ENCODE results near the gene PCNX1.
"Not testable (repeated sequence)": the region's sequence is repeated elsewhere in the genome, so short reads cannot be mapped to it uniquely, and the experiment has no call there.

Gene PCNX1

DNA sequence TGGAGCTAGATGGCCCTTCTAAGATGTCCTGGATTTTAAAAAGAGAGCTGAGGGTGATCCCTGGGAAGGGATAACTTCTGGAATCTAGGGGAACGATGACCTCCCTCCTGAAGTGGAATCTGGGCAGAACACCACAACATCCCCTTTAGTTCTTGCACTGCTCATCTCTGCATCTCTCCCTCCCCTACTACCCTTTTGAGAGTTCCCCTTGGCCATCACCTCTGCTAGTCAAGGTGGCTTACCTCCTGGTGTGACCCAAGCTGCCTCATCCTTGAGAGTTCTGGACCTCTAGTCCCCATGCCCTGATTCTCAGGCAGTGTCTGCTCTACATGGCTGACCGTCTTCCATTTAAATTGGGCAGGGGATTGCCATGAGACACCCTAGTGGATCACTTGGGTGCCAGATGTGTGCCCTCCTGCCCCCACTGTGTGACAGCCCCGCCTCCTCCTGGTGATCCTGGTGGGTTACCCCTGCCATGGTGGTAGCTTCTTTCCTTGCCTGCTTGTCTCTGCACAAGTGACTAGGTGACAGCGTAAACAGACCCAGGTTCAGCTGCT is 216.4 kb downstream of the PCNX1 start:
- no peak for DNase-seq (ENCODE audit: low read depth)

DNA sequence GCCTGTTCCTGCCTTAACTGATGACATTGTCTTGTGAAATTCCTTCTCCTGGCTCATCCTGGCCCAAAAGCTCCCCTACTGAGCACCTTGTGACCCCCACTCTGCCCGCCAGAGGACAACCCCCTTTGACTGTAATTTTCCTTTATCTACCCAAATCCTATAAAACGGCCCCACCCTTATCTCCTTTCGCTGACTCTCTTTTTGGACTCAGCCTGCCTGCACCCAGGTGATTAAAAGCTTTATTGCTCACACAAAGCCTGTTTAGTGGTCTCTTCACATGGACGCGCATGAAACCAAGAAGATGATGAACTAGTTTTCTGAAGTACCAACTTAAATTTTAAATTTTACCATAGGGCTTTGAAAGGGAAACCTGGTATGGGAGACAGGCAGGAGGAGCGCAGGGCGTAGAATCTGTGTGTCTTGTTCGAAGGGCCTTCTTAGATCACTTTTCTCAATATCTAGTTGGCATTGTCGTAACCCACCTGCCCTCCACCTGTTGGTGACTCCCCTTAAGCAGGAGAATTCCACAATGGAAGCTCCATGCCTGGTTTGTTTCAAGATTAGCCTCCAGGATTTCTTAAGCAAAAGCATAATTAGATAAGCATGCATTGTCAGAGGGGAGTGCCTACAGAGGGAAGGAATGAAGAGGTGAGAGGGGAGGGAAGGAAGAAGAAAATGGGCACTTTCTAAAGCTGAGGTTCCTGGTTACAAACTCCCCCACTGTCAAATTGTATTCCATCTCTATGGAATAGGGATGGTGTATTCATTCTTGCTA is 222.6 kb downstream of the PCNX1 start:
- not testable (repeated sequence) for DNase-seq (ENCODE audit: low read depth)

DNA sequence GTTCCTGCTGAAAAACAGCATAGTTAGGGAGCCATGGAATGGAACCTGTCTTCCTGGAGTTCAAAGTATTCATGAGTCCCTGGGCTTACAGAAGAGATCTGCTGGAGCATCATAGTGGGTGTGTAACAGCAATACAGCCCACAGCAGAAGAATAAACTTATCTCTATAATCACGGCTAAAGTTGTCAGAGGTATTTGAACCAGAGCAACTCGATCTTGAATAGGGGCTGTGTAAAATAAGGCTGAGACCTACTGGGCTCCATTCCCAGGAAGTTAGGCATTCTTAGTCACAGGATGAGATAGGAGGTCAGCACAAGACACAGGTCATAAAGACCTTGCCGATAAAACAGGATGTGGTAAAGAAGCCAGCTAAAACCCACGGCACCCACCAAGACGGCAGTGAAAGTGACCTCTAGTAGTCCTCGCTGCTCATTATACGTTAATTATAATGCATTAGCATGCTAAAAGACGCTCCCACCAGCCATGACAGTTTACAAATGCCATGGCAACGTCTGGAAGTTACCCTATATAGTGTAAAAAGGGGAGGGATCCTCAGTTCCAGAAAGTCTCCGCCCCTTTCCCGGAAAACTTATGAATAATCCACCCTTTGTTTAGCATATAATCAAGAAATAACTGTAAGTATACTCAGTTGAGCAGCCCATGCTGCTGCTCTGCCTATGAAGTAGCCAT is 223.4 kb downstream of the PCNX1 start:
- DNase-seq (ENCODE audit: low read depth) = no peak

DNA sequence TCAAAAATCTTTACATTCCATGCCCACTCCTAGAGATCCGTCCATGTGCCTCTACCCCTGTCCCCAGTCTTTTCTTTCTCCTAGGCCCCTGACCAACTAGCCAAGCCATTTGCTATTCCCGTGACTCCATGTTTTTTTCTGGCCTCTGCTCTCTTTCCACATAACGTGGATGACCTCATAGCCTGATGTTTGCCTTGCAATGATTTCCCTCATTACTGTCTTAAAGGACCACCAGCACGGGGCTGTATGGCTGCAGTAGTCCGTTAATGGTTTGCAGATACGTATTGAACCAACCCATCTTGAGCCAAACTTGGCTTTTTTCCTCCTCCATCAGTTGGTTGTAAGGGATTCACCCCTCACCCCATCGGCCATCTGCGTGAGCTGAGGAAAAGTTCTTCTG is 226.0 kb downstream of the PCNX1 start:
- DNase-seq (ENCODE audit: low read depth) = no peak

DNA sequence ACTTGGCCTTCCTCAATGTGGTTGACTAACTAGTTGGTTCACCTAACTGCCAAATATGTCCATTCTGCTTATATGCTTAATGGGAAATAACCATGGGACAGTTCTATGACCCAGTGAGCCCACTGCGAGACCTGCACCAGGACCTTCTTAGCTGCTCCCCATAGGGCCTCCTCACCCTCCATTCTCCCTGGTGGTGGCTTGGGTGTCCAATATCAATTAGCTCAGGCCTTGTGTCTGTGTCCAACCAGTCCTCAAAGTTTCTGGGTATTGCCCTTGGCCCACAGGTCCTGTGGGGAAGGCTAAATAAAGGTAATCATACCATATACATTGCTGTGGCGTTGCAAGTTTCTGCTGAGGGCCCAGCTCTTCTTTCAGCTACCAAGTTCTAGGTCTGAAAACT is 228.2 kb downstream of the PCNX1 start:
- DNase-seq (ENCODE audit: low read depth) = no peak

DNA sequence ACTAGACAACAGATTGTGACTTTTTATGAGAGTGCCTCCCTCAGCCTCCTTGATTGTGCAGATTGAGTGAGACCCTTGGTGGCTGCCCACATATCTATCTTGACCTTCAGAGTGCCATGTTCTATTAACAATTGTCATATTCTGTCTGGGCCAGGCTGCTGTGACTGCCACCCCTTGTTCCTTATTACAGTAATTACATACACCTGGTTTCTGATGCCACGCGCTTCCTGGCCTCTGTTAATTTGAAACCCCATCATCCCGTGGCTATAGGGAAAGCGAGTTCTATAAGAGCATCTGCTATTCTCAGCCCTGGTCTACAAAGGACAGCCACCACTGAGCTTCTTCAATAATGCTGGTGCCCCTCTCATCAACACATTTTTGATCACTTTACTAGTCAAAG is 228.7 kb downstream of the PCNX1 start:
- DNase-seq (ENCODE audit: low read depth) = no peak

DNA sequence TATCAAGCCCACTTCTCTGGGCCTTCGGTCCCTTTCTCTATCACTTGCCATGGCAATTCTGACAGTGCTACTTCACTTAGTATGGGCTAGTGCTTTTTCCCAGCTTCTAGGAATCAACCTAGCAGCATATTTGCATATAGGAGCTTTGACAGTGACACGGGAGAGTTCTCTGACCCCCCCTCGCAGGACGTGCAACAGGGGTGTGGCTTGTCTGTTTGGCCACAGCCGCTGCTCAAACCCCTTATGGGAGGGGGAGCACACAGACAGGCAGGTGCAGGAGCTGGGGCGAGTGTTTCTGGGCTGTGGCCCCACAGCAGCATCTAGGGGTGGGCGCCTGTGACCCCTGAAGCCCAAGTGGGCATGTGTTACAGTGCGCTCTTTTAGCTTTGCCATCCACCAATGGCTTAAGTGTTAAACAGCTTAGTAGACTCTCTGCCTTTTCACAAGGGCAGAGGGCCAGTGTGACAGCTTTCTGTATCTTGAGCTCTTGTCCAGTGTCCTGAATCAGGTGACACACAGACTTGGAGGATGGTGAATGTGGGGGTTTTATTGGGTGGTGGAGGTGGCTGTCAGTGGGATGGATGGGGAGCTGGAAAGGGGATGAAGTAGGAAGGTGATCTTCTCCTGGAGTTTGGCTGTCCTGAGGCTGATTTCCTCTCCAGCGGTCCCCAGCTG is 229.3 kb downstream of the PCNX1 start:
- DNase-seq (ENCODE audit: low read depth) = no peak

DNA sequence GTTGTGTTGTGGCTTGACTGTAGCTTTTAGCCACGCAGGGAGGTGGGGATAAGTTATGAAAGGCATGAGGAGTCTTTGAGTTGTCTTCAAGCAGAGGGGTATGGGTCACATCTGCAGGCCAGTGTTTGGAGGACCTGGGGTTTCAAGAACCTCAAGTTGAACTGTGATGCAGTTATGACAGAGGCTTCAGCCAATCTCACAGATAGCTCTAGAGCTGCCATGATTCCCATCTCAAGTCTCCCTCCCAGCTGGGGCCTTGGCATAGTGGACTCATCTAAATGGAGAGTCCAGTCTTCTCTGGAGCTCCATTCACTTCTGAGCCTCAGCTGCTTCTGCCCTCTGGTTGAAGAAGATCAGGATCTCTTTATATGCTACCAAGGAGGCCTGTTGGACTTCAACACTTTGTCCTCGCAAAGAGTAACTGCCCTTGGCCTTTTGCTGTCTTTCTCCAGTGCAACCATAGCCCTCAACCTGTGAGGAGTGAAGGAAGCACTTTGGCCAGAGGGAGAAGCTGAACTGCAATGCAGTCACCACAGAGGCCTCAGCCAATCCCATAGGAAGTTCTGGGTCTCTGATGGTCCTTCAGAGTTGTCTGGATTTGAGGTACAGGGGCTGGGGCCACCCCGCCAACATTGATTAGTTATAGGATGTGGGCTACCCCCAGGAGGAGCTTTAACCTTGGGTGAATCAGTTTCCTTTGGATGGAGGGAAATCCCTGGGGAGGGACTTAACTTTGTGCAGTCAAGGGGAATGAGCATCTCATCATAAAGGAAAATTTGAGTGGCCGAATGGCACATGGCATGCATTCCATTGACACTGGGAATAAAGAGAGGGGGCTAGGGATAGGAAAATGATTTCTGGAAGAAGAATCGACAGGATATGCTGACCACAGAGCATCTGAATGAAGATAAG is 230.5 kb downstream of the PCNX1 start:
- DNase-seq (ENCODE audit: low read depth) = no peak

DNA sequence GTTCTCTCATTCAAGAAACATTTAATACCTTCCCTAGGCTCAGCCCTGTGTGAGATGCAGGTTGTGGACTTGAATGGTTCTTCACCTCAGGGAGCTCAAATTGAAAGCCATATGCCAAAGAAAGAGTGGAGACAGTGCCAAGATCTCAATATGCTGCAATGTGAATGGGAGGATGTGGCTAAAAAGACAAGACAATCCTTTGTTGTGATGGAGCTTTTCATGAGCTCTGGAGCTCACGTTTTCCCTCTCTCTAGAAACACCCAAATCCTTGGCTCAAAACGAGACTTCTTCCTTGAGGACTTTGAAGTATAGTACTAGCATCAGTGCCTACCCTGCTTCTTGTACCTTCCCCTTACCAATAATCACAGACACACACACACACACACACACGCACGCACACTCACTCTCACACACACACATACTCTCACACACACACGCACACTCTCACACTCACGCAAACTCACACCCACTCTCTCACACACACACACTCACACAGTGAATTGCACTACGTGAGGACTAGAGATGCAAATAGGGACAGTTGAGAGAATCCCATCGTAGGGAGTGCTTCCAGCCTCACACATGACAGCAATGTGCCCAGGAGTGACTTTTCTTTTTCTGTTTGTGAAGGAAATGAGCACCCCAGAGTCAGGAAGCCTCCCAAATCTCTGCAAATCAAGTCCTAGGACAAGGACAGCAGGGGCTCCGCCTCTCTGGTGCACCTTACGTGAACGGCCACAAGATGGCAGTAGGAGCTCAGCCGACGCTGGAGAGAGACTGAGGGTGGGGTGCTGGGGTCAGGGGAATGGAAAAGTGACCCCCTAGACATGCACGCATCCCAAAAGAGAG is 231.4 kb downstream of the PCNX1 start:
- DNase-seq (ENCODE audit: low read depth) = no peak

DNA sequence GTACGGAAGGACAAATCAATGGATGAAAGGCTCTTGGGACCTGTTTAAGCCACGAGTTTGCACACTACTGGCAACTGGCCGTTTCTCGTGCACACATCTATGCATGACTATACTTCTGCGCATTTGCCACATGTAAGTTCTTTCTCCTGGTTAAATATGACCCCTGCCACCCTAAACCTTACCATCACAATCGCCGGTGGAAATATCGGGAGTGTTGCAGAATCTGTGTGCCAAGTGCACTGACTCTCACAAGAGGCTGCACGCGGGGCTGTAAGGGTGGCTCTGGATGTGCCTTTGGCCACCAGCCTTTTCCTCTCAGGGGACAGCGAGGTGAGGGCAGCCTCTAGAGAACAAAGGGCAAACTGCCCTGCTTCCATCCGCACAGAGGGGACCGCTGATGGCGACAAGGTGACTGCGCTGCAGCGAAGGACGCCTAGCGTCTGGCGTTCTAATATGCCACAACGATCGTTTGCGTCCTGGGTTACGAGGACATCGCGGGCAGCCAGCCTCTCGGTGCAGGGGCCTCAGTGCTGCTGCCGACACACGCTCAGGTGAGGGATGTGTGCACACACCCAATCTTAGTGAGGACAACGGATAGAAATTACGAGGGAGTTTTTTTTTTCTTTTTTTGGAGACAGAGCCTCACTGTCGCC is 232.2 kb downstream of the PCNX1 start:
- no peak for DNase-seq (ENCODE audit: low read depth)

DNA sequence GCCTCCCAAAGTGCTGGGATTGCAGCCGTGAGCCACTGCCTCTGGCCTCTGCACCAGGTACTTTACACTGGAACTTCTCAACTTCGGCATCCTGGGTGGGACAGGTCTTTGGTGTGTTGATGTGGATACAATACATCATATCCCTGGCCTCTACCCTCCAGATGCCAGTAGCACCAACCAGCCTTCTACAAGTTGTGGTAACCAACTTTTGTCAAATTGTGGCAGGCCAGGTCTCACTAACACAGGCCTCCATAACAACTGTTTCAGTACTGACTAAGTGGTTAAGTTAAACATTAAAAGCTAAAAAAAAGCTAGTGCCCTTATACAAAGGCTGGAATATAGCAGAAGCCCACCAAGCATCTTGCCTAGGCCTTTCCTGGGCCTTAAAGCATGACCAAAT is 232.9 kb downstream of the PCNX1 start:
- no peak for DNase-seq (ENCODE audit: low read depth)

DNA sequence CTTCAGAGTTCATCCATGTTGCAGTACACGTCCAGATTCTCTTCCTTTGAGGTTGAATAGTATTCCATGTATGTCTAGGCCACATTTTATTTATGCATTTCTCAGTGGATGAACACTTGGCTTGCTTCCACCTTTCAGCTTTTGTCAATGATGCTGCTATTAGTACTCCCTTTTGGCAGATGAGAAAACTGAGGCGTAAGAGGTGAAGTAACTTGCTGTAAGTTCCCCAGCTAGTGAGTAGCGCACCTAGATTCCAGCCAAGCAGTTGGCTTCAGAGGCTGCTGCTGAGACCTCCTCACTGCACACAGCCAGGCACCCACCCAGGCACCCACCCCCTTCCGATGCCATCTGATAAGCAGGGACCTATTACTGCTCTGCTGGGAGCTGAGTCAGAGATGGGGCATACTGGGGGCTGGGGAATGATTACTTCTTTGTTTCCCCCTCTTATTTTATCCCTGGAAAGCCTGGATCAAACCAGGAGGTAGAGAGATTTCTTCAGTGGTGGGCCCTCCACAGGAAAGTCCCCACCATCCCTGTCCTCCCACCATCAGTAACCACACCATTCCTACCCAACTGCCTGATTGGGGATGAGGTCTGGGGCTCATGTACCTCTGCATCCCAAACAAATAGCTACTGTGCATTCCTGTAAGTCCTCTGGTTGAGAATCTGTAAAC is 234.6 kb downstream of the PCNX1 start:
- no peak for DNase-seq (ENCODE audit: low read depth)

DNA sequence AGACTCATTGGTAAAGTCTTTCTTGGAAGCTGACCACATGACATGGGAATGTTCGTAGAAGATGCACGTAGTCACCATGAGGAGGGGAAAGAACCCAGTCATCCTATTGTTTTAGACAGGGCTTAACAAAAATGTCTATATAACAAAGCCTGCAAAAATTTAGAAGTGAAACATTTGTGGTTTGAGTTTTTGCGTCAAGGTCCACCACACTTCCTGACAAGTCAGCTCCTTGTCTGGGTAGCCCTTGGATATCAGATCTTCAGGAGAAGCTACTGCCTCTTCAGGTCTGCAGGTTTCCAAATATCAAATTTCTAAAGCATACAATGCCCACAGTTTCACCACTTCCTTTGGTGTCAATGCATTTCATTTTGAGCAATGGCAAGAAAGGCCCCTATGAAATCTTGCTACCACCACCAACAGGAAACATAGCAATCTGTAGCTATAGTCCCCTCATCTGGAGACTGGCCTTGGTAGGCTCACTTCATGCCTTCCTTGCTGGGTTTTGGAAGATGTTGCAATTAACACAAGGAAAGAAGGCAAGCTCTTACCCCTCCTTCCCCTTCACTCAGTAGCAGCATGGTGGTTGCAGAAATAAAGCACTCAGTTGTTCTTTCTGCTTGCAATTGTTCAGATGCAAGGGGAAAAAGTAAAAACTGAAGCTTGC is 235.2 kb downstream of the PCNX1 start:
- DNase-seq (ENCODE audit: low read depth) = no peak

DNA sequence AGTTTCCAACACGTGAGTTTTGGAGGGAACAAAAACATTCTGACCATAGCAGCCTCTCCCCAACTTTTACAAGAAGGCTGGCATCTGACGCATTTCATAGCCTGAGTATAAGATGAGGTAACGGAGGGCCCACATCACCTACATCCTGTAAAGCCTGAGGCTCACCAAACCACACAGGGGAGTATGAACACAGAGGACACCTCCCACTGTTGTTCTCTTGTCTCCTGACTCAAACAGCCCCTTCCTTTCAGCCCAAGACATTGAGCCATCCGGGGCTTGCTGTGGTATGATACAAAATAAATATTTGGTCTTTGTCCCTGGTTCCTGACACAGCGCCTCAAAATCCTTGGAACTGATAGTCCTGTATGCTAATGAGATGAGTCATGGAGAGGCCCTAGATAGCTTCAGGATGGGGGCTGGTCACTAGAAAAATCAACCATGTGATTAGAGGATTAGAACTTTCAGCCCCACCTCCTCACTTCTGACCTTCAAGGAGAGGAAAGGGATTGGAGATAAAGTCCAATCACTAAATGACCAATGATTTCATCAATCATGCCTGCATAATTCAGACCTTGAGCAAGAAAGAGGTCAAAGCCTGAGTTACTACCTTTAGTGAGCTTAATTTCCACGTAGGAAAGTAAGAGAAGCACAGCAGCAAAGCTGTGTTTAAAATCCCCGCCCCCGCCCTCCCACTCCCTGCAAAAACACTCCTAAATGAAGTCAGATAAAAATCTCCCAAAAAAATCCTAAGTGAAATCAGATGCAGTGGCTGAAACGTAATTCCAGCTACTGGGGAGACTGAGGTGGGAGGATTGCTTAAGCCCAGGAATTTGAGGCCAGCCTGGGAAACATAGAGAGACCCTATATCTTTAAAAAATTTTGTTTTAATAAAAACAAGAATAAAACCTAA is 236.4 kb downstream of the PCNX1 start:
- DNase-seq (ENCODE audit: low read depth) = no peak

DNA sequence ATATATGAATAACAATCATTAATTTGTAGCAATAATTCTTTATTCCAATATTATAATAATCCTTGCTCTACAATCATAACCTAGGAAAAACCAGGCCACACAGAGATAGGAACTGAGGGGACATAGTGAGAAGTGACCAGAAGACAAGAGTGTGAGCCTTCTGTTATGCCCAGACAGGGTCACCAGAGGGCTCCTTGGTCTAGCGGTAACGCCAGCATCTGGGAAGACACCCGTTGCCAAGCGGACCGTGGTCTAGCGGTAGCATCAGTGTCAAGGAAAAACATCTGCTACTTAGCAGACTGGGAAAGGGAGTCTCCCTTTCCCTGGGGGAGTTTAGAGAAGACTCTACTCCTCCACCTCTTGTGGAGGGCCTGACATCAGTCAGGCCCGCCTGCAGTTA is 240.1 kb downstream of the PCNX1 start:
- not testable (repeated sequence) for DNase-seq (ENCODE audit: low read depth)

DNA sequence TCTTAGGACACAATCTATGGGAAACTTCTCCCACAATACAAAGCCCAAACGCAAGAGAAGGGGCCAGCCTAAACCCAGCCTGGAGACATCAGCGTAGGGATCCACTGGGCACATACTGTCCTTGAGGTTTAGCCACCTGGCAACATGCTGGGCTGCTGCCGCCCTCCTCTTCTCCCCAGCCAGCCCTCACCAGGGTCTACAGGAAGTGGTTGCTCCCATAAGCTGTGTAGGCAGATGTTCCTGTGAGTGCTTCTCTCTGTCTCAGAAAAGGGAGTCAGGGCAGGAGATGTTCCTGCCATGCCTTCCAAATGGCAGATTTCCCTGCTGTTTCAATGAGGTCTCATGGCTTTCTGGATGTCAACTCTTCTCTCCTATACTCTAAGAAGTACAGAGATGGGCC is 241.4 kb downstream of the PCNX1 start:
- no peak for DNase-seq (ENCODE audit: low read depth)

DNA sequence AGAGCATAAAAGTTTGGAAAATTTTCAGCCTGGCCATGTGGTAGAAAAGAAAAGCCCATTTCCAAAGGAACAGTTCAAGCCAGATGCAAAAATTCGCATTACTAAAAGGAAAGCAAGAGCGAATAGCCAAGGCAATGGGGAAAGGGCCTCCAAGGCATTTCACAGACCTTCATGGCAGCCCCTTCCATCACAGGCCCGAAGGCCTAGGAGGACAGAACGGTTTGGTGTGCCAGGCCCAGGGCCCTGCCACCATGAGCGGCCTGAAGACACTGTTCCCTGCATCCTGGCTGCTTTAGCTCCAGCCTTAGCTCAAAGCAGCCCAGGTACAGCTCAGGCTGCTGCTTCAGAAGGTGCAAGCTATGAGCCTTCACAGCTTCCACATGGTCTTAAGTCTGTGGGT is 243.5 kb downstream of the PCNX1 start:
- DNase-seq (ENCODE audit: low read depth) = no peak

DNA sequence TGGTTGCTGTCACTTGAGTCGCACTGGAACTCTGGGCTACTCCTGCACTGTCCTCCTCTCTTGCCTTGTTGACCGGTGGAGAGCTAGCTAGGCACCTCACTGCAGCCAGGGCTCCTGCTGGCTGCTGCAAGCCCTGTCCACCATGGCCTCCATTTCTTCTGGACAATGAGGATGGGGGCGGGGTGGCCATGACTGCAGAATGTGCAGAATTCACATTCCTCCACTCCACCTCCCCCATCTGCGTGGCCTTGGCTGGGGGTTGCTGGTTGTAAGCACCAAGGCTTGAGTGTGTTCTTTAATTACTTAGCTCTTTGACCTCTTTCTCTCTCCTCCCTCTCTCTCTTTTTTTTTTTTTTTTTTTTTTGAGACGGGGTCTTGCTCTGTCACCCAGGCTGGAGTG is 248.5 kb downstream of the PCNX1 start:
- DNase-seq (ENCODE audit: low read depth) = no peak

All from fibroblast of the conjunctiva (primary cell).